ENCODE measurements around the gene IDI2.
"Not testable (repeated sequence)": the region's sequence is repeated elsewhere in the genome, so short reads cannot be mapped to it uniquely, and the experiment has no call there.

DNA sequence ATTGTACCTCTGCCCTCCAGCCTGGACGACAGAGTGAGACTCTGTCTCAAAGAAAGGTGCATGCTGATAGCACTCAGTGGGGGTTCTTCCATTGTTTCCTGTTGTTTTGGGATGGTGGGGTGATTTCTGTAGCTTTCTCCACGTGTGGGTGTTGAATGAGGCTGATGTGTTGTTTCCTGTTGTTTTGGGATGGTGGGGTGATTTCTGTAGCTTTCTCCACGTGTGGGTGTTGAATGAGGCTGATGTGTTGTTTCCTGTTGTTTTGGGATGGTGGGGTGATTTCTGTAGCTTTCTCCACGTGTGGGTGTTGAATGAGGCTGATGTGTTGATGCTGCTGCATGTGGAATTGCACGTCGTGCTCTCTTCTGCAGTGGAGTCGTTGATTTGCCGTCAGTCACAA is 15.7 kb downstream of the IDI2 start:
- TF ChIP-seq, protein P1, sequence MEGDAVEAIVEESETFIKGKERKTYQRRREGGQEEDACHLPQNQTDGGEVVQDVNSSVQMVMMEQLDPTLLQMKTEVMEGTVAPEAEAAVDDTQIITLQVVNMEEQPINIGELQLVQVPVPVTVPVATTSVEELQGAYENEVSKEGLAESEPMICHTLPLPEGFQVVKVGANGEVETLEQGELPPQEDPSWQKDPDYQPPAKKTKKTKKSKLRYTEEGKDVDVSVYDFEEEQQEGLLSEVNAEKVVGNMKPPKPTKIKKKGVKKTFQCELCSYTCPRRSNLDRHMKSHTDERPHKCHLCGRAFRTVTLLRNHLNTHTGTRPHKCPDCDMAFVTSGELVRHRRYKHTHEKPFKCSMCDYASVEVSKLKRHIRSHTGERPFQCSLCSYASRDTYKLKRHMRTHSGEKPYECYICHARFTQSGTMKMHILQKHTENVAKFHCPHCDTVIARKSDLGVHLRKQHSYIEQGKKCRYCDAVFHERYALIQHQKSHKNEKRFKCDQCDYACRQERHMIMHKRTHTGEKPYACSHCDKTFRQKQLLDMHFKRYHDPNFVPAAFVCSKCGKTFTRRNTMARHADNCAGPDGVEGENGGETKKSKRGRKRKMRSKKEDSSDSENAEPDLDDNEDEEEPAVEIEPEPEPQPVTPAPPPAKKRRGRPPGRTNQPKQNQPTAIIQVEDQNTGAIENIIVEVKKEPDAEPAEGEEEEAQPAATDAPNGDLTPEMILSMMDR (IDR thresholded peaks at IDR 0.05), result not testable (repeated sequence)
- TF ChIP-seq EP300 (IDR thresholded peaks at IDR 0.05), result not testable (repeated sequence)

Measured in gastroesophageal sphincter (tissue), 3 donors.